H9 (cell line): Measurements from ENCODE around the gene TBR1. TPM values are rescaled to one million over a fixed set of nuclear protein-coding genes. Genes with fewer than 3 reads are reported as not detected.

Experiments
- DNase-seq: peaks from one replicate; pipeline ENCODE4 v3.0.0-alpha.2; 2017
- H2AFZ ChIP-seq: one replicate; pipeline ENCODE4 v1.6.1; 2013; ENCODE audit warnings: mild to moderate bottlenecking, low read length, control low read depth, moderate library complexity
- H2AK5ac ChIP-seq: 2 replicates; pipeline ENCODE4 v1.6.1; 2013; ENCODE audit warnings: low read length, control low read depth, mixed read lengths; ENCODE audit not compliant: insufficient read length
- H2BK120ac ChIP-seq: one replicate; pipeline ENCODE4 v1.6.1; 2013; ENCODE audit warnings: low read depth, mild to moderate bottlenecking, low read length, control low read depth, inconsistent platforms; ENCODE audit not compliant: poor library complexity, severe bottlenecking
- H2BK12ac ChIP-seq: 2 replicates; pipeline ENCODE4 v1.6.1; 2013; ENCODE audit warnings: low read length, control low read depth, mixed read lengths, low read depth; ENCODE audit not compliant: insufficient read length
- H2BK15ac ChIP-seq: 2 replicates; pipeline ENCODE4 v1.6.1; 2013; ENCODE audit warnings: low read depth, low read length, control low read depth
- H2BK20ac ChIP-seq: one replicate; pipeline ENCODE4 v1.6.1; 2013; ENCODE audit warnings: low read depth, mild to moderate bottlenecking, low read length, control low read depth, inconsistent platforms; ENCODE audit not compliant: poor library complexity, severe bottlenecking
- H2BK5ac ChIP-seq: 2 replicates; pipeline ENCODE4 v1.6.1; 2013; ENCODE audit warnings: low read length, control low read depth, mixed read lengths; ENCODE audit not compliant: insufficient read length
- H3K14ac ChIP-seq: 2 replicates; pipeline ENCODE4 v1.6.1; 2013; ENCODE audit warnings: low read length, control low read depth; ENCODE audit not compliant: insufficient read depth
- H3K18ac ChIP-seq: 2 replicates; pipeline ENCODE4 v1.6.1; 2013; ENCODE audit warnings: low read depth, mild to moderate bottlenecking, mixed read lengths, low read length, control low read depth; ENCODE audit not compliant: insufficient read length
- H3K23ac ChIP-seq: 2 replicates; pipeline ENCODE4 v1.6.1; 2013; ENCODE audit warnings: low read length, control low read depth, mixed read lengths, low read depth; ENCODE audit not compliant: insufficient read length
- H3K23me2 ChIP-seq: 2 replicates; pipeline ENCODE4 v1.6.1; 2013; ENCODE audit warnings: low read depth, mild to moderate bottlenecking, mixed read lengths, low read length, control low read depth; ENCODE audit not compliant: insufficient read length, poor library complexity, severe bottlenecking
- H3K27ac ChIP-seq: 2 replicates; pipeline ENCODE4 v1.5.1; 2013; ENCODE audit warnings: low read length, control low read depth, mixed read lengths, low read depth; ENCODE audit not compliant: insufficient read length
- H3K27me3 ChIP-seq: 2 replicates; pipeline ENCODE4 v1.6.1; 2013; ENCODE audit warnings: low read length, control low read depth, inconsistent platforms; ENCODE audit not compliant: insufficient read depth
- H3K4ac ChIP-seq: 2 replicates; pipeline ENCODE4 v1.6.1; 2013; ENCODE audit warnings: low read depth, mild to moderate bottlenecking, control low read depth, inconsistent platforms, low read length, moderate library complexity
- H3K4me1 ChIP-seq: 2 replicates; pipeline ENCODE4 v1.6.1; 2013; ENCODE audit warnings: low read length, control low read depth, inconsistent platforms; ENCODE audit not compliant: insufficient read depth
- H3K4me2 ChIP-seq: 2 replicates; pipeline ENCODE4 v1.6.1; 2013; ENCODE audit warnings: low read length, control low read depth, mixed read lengths; ENCODE audit not compliant: insufficient read length, insufficient read depth
- H3K56ac ChIP-seq: 2 replicates; pipeline ENCODE4 v1.6.1; 2013; ENCODE audit warnings: low read depth, mild to moderate bottlenecking, mixed read lengths, low read length, control low read depth; ENCODE audit not compliant: insufficient read length
- H3K79me1 ChIP-seq: 2 replicates; pipeline ENCODE4 v1.6.1; 2013; ENCODE audit warnings: low read depth, mild to moderate bottlenecking, moderate library complexity, low read length, control low read depth, inconsistent platforms; ENCODE audit not compliant: insufficient read depth, poor library complexity, severe bottlenecking
- H3K79me2 ChIP-seq: 2 replicates; pipeline ENCODE4 v1.6.1; 2013; ENCODE audit warnings: low read length, control low read depth, inconsistent platforms; ENCODE audit not compliant: insufficient read depth
- H3K9ac ChIP-seq: 2 replicates; pipeline ENCODE4 v1.6.1; 2013; ENCODE audit warnings: low read length, control low read depth, mixed read lengths; ENCODE audit not compliant: insufficient read length; ENCODE audit errors: extremely low read depth
- H3K9me3 ChIP-seq: one replicate; pipeline ENCODE4 v1.6.1; 2013; ENCODE audit warnings: low read depth, low read length, inconsistent platforms; ENCODE audit not compliant: control insufficient read depth
- H3T11ph ChIP-seq: one replicate; pipeline ENCODE4 v1.6.1; 2013; ENCODE audit warnings: mild to moderate bottlenecking, low read length, control low read depth, inconsistent platforms
- H4K20me1 ChIP-seq: one replicate; pipeline ENCODE4 v1.6.1; 2013; ENCODE audit not compliant: control insufficient read depth, insufficient read length, insufficient read depth
- H4K5ac ChIP-seq: 2 replicates; pipeline ENCODE4 v1.6.1; 2013; ENCODE audit warnings: low read depth, mild to moderate bottlenecking, mixed read lengths, low read length, control low read depth; ENCODE audit not compliant: insufficient read length
- H4K8ac ChIP-seq: replicated peaks from 2 replicates; pipeline ENCODE4 v1.6.1; 2013; ENCODE audit warnings: low read length, control low read depth, mixed read lengths, low read depth; ENCODE audit not compliant: insufficient read length
- H4K91ac ChIP-seq: 2 replicates; pipeline ENCODE4 v1.6.1; 2013; ENCODE audit warnings: low read depth, mild to moderate bottlenecking, moderate library complexity, mixed read lengths, low read length, control low read depth; ENCODE audit not compliant: insufficient read length
- H3K27ac Mint-ChIP-seq, 3 experiments: 2 replicates in 2 of 3; 3 replicates in 1 of 3; pipeline ENCODE4 v1.8.0; 2020 to 2021; ENCODE audit warnings: mixed read lengths in 3 of 3, mild to moderate bottlenecking in 1 of 3, moderate library complexity in 1 of 3
- H3K27me3 Mint-ChIP-seq: 2 replicates; pipeline ENCODE4 v1.8.0; 2021; ENCODE audit warnings: low read depth, mild to moderate bottlenecking, moderate library complexity, mixed read lengths
- H3K36me3 Mint-ChIP-seq, 3 experiments: 2 replicates in 2 of 3; 3 replicates in 1 of 3; pipeline ENCODE4 v1.8.0; 2020 to 2021; ENCODE audit warnings: low read depth in 3 of 3, mixed read lengths in 3 of 3; ENCODE audit not compliant: insufficient read depth in 1 of 3
- H3K4me1 Mint-ChIP-seq, 2 experiments: 2 replicates each; pipeline ENCODE4 v1.8.0; 2020; ENCODE audit warnings: mixed read lengths in 2 of 2
- H3K4me3 Mint-ChIP-seq, 2 experiments: 2 replicates in 1 of 2; 3 replicates in 1 of 2; pipeline ENCODE4 v1.8.0; 2020 to 2021; ENCODE audit warnings: mild to moderate bottlenecking in 2 of 2, mixed read lengths in 2 of 2, moderate library complexity in 1 of 2
- H3K9me3 Mint-ChIP-seq, 2 experiments: 2 replicates in 1 of 2; 3 replicates in 1 of 2; pipeline ENCODE4 v1.8.0; 2020; ENCODE audit warnings: mild to moderate bottlenecking in 2 of 2, mixed read lengths in 2 of 2, moderate library complexity in 1 of 2
- whole genome bisulfite sequencing: extraction: QIAGEN DNeasy Blood & Tissue Kit; methylation state at CpG from one replicate; pipeline ENCODE4 v1.1.7; 2013; ENCODE audit warnings: missing lambda C conversion rate, low lambda C conversion rate, mixed read lengths; ENCODE audit not compliant: insufficient read length; ENCODE audit errors: extremely low coverage; 5-methylcytosine and 5-hydroxymethylcytosine counted together
- total RNA-seq: library from RNA; stranded (reverse); gene quantifications from 2 replicates; pipeline ENCODE4 v1.2.1, GENCODE V29; 2021
- TF ChIP-seq, protein P1 (sequence below): fragments of 200-600 bp; sonication (generic); conservative IDR thresholded peaks from 3 replicates; pipeline ENCODE4 v1.8.0; 2021; ENCODE audit warnings: antibody characterized with exemption, mild to moderate bottlenecking

Gene TBR1
- total RNA-seq, 1 experiment from 2014 or later = 0.24 TPM

DNA sequence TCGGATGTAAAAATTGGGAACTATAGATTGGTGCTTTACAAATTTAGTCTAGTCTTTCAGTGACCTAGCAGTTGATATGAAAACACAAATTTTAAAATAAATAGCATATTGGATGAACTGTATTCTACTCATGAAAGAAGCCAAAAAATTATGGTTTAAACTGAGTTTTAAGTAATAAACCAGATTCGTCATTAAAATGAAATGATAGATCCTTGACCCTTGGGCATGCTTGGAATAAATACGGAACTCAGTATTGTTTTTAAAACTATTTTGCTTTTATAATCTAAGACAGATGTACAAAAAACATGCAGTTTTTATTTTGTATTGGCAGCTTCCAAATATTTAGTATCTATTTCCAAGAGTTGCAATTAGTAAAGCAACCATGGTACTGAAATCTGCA, 34.6 kb upstream of the TBR1 start:
- Histone ChIP-seq H4K5ac (no peak overlapping the region), H3K23ac (no peak overlapping the region), H3K18ac (no peak overlapping the region), H2BK15ac (no peak overlapping the region), H3K4ac (no peak overlapping the region), H3K27ac (no peak overlapping the region), H2AFZ (no peak overlapping the region), H3K23me2 (no peaks in the 10 kb centered on the region), H2BK20ac (no peak overlapping the region), H3K56ac (no peak overlapping the region), H3K4me1 (no peaks in the 10 kb centered on the region), H4K20me1 (no peaks in the 10 kb centered on the region), H2BK120ac (no peak overlapping the region), H3K79me1 (no peaks in the 10 kb centered on the region), H2BK12ac (no peak overlapping the region), H3K9ac (no peak overlapping the region), H3K9me3 (no peaks in the 10 kb centered on the region), H4K91ac (no peak overlapping the region), H3K4me2 (no peak overlapping the region), H3K79me2 (no peaks in the 10 kb centered on the region), H4K8ac (no peak overlapping the region), H2AK5ac (no peak overlapping the region), H3T11ph (no peak overlapping the region), H2BK5ac (no peak overlapping the region), H3K27me3 (no peaks in the 10 kb centered on the region), H3K14ac (no peak overlapping the region)
- H3K27ac Mint-ChIP-seq = no peak overlapping the region
- H3K4me1 Mint-ChIP-seq = no peaks in the 10 kb centered on the region
- peaks cover 0 to 3% (median 0%) of the 10 kb centered on the region in 3 experiments; a peak in 3 of 7 replicates for H3K36me3 Mint-ChIP-seq
- no peaks in the 10 kb centered on the region for H3K27me3 Mint-ChIP-seq
- no peak overlapping the region for H3K4me3 Mint-ChIP-seq
- no CpG with 5 or more reads among the region's 3 CpGs for whole genome bisulfite sequencing
- no peak for DNase-seq
- H3K9me3 Mint-ChIP-seq = no peaks in the 10 kb centered on the region
- TF ChIP-seq, protein P1, sequence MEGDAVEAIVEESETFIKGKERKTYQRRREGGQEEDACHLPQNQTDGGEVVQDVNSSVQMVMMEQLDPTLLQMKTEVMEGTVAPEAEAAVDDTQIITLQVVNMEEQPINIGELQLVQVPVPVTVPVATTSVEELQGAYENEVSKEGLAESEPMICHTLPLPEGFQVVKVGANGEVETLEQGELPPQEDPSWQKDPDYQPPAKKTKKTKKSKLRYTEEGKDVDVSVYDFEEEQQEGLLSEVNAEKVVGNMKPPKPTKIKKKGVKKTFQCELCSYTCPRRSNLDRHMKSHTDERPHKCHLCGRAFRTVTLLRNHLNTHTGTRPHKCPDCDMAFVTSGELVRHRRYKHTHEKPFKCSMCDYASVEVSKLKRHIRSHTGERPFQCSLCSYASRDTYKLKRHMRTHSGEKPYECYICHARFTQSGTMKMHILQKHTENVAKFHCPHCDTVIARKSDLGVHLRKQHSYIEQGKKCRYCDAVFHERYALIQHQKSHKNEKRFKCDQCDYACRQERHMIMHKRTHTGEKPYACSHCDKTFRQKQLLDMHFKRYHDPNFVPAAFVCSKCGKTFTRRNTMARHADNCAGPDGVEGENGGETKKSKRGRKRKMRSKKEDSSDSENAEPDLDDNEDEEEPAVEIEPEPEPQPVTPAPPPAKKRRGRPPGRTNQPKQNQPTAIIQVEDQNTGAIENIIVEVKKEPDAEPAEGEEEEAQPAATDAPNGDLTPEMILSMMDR = no peak
